ENCODE results near the gene CXCL12. TPM values are rescaled to one million over a fixed set of nuclear protein-coding genes. Genes with fewer than 3 reads are reported as not detected.

CXCL12 gene
- total RNA-seq, 1 donor from 2014 or later, result 144 TPM

DNA sequence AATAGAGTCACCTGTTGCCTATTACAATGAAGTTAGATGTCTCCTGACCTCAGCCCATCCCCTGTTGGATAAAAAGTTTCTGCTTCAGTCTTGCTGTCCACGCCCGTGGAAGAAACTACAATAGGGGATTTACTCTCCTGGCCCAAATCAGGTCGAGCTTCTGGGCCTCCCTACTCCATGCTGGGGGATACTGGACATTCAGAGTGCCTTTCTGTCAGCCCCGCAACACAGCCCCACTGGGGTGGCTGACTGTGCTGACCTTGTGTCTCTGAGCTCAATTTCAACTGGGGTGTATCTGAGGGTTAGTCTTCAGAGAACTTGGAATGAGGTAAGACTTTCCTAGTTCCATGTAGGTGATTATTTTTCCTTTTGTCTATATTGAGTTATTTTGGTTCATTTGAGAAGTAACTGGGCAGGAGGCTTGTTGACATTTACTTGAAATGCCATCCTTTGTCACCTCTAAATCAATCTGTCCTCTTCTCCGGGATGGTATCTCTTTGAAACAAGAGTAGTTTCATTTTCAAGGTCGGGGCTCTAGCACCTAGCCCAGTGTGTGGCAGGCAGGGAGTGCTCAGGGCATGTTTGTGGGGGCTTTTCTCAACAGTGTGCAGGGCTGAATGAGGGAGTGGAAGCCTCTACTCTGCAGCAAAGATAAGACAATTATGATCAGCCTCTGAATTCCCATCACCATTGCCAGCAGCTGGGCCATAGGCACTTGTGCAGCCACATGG is 17.7 kb upstream of the CXCL12 start:
- intact Hi-C loops (cut with DNase I), result no loop called here
- no peak for ATAC-seq
- DNase-seq (ENCODE audit: missing footprints), result no peak

- ATAC-seq (no peak), DNase-seq (ENCODE audit: missing footprints) (no peak)
- intact Hi-C loops (cut with DNase I), result no loop called here
Measured at GRCh38 chr10:44400541-44400940, 15.6 kb upstream of the CXCL12 start.

DNA sequence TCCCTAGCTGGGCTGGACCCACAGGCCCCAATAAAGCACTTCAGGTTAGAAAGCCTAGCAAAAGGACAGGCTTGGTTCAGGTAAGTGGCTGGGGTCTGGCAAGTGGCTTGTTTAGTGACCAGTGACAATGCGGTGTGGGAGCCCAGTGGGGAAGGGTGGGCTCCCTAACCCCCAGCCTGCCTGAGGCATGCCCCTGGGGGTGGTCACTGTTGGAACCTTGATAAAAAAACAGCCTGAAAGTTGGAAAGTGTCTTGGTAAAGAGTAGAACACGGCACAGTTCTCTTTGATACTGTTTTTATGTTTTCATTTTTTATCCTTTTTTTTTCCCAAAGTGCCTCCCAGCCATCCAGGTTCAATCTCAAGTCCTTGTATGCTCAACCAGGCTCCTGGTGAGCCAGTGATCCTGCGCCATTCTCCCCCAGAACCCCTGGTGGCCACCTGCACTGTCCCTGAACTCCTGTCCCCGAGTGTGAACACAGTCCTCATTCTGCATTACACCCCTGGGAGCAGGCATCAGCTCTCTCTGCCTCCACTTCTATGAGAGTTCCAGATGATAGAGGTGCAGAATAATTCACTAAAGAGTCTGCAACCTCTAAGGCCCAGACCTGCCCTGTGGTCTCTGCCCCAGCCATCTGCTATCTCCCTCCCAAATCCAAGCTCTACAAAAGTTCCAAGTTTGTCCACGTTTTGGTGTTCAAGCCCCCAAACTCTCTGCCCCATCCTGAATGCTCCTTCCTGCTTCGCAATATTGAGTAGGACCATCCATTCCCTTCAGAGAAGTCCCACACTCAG is 15.0 kb upstream of the CXCL12 start:
- intact Hi-C loops (cut with DNase I), result no loop called here
- DNase-seq (ENCODE audit: missing footprints), result no peak
- no peak for ATAC-seq

GRCh38 chr10:44398747-44399658 is 14.1 kb upstream of the CXCL12 start:
- DNase-seq (ENCODE audit: missing footprints) (no peak), ATAC-seq (no peak)
- intact Hi-C loops (cut with DNase I), result no loop called here

- no peak for DNase-seq (ENCODE audit: missing footprints)
- intact Hi-C loops (cut with DNase I), result no loop called here
Measured at GRCh38 chr10:44398271-44398670, 13.4 kb upstream of the CXCL12 start.

DNA sequence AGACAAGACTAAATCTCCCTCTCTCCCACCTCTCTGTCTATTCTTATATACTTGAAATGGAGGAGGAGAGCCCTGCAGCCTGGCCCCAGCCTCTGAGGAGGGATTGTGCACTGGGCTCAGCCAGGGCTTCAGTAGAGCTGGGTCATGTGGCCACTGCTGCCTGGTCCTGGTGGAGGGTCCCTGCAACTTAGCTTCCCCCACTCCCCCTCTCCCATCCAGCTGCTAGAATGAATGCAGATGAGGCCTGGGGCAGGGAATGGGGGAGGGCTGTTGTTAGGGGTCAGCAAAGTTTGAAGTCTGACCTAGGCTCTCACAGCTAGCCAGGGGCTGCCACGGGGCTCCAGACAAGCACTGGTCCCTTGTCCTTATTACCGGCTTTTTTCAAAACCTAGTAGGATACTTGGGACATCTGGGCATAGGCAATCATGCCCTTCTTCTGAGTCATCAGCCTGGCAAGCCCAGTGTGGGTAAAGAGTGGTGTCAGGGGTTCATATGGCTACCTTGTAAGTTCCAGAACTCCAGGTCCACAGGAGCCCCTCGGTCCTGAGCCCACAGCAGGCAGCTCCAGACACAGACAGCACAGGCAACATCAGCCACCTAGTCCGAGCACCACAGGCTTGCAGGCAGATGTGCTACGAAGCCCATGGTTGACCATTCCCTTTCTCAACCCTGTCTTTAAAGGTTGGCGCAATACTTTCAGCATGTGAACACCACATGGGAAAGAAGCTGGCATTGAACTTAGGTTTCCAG is 12.8 kb upstream of the CXCL12 start:
- intact Hi-C loops (cut with DNase I), result no loop called here
- ATAC-seq, result no peak
- no peak for DNase-seq (ENCODE audit: missing footprints)

More at GRCh38 chr10:44398271-44398670, 13.4 kb upstream of the CXCL12 start:
- ATAC-seq, result no peak

- ATAC-seq, result no peak
- DNase-seq (ENCODE audit: missing footprints), result no peak
- intact Hi-C loops (cut with DNase I), result no loop called here
Measured at GRCh38 chr10:44396671-44397191, 11.8 kb upstream of the CXCL12 start.

DNA sequence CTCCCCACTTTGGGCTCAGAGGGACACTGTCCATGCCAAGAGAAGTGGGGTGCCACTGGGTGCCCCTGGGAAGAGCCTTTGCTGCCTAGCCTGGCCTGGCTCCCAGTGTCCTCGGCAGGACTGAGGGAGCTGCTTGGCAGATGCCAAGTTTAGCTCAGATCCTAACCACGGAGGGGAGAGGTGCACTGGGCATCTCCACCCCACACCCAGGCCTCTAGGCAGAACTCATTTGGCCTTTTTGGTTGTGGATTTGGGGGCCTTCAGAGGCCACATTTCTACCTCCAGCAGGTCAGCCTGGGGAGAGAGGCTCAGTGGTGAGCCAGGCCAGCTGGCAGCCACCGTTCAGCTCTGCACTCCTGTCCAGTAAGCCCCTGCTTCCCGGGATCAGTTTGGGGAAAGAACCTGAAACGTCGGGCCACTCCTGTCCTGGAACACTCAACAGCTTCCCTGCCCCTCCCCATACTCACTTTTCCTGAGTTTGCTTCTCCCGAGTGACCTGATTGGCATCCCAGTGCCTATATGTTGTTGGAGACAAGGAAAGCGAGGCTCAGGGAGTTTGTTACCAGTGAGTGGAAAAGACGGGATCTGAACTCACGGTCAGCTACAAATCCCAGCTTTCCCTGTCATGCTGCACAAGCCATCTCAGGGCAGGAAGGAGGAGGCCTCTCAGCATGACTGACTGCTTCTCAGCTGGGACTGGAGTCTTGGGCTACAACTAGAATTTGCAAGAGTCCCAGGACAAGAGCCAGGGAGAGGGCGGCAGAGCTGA is 11.2 kb upstream of the CXCL12 start:
- ATAC-seq (peak; percentile 62), DNase-seq (ENCODE audit: missing footprints) (no peak)
- intact Hi-C loops (cut with DNase I), result no loop called here

GRCh38 chr10:44395396-44395795 is 10.5 kb upstream of the CXCL12 start:
- intact Hi-C loops (cut with DNase I), result no loop called here
- DNase-seq (ENCODE audit: missing footprints), result no peak
- no peak for ATAC-seq

- DNase-seq (ENCODE audit: missing footprints) (no peak), ATAC-seq (no peak)
- intact Hi-C loops (cut with DNase I), result no loop called here
Measured at GRCh38 chr10:44394696-44395381, 9.9 kb upstream of the CXCL12 start.

- ATAC-seq, result no peak
- no peak for DNase-seq (ENCODE audit: missing footprints)
- intact Hi-C loops (cut with DNase I), result no loop called here
Measured at GRCh38 chr10:44393834-44394547, 9.1 kb upstream of the CXCL12 start.

- ATAC-seq, result no peak
- intact Hi-C loops (cut with DNase I), result no loop called here
- DNase-seq (ENCODE audit: missing footprints), result no peak
Measured at GRCh38 chr10:44393051-44393630, 8.2 kb upstream of the CXCL12 start.

GRCh38 chr10:44392420-44392819 is 7.5 kb upstream of the CXCL12 start:
- DNase-seq (ENCODE audit: missing footprints) (no peak), ATAC-seq (no peak)
- intact Hi-C loops (cut with DNase I), result no loop called here

DNA sequence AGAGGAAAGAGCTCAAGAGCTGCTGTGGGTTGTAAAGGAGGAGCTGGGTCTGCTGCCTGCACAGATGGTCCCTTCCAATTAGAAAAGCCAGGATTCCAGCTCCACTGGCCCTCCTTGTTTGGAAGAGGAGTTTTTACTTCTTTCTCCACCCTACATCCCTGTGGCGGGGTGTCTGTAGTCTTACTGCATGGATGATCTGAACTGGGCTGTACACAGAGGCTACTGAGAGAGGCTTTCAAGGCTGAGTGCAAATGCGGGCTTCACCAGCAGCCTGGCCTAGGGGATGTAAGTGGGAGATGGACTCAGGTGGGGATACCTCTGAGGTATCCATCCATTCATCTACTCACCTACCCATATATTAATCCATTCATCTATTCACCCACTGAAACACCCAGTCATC is 7.1 kb upstream of the CXCL12 start:
- peak; percentile 26 for DNase-seq (ENCODE audit: missing footprints)
- intact Hi-C loops (cut with DNase I), result no loop called here
- ATAC-seq, result no peak

DNA sequence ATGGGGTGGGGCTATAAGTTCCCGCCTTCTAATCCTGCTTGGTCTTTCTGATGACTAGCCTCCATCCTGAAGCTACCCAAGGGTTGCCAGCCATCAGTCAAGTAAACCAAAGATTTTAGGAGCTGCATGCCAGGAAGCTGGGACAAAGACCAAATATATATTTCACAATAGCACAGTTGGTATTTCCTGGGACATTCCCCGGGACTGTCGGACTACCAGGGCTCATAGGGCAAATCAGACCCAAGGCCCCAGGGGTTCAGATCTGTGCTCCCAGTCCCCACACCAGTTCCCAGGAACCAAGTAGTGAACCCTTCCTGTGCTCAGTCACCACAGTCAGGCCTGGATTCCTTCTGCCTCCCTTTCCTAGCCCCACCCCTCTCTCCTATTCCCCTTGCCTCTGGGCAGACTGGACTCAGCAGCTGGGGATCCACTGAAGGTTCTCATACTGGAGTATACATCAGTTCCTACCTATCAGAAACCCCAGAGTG is 5.7 kb upstream of the CXCL12 start:
- DNase-seq (ENCODE audit: missing footprints), result peak; percentile 14
- intact Hi-C loops (cut with DNase I), result no loop called here
- no peak for ATAC-seq

DNA sequence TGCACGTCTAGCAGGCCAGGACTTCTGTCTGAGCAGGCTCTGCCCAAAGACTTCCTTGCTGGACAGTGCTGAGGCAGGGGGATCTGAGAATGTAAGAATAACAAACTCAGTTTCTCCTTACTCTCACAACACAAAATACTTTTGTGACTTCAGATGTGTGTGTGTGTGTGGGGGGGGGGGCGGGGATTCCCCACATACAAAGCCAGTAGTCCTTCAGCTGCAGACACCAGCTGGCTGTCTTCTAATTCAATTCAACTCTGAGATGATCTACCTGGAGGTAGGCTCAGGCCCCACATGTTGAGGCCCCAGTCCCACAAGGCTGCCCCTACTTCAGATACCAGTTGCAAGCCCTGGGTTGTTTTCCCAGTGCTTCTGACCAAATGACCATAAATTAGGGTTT is 4.7 kb upstream of the CXCL12 start:
- intact Hi-C loops (cut with DNase I), result loop anchor here (5.0 to 10.0 kb wide), 5 partner anchors 88 to 697 kb away; no protein-coding TSS in a partner anchor
- no peak for ATAC-seq
- peak; percentile 16 for DNase-seq (ENCODE audit: missing footprints)

Measured in Right ventricle myocardium inferior (tissue), 1 donor.